Lung (tissue), 12 donors: Measurements from ENCODE around the gene HLCS. TPM values are rescaled to one million over a fixed set of nuclear protein-coding genes. Genes with fewer than 3 reads are reported as not detected.
A peak's percentile ranks its signal among the peaks of the same experiment; 100 is the strongest.

ENCODE experiments used
- ATAC-seq: fragments of 200-7000 bp; cut with Tn5 transposase; one replicate; pipeline ENCODE4 v1.9.1; 2020; ENCODE audit warnings: moderate number of reproducible peaks; ENCODE audit not compliant: insufficient read depth, low FRiP score
- DNase-seq, 3 donors: peaks; one replicate each; pipeline ENCODE4 v3.0.0-alpha.2; 2013 to 2017
- H3K27ac ChIP-seq, 2 donors: one replicate each; pipeline ENCODE4 v1.5.1; 2013; ENCODE audit warnings: mild to moderate bottlenecking in 2 of 2, moderate library complexity in 2 of 2, control low read depth in 1 of 2, inconsistent platforms in 1 of 2, low read depth in 1 of 2, low read length in 1 of 2
- H3K27me3 ChIP-seq, 3 donors: one replicate each; pipeline ENCODE4 v1.5.1; 2013; ENCODE audit warnings: low read length in 2 of 3; ENCODE audit not compliant: control insufficient read depth in 3 of 3, insufficient read depth in 3 of 3
- H3K36me3 ChIP-seq, 4 donors: one replicate each; pipeline ENCODE4 v1.5.1; 2013; ENCODE audit warnings: low read length in 4 of 4, mild to moderate bottlenecking in 1 of 4, moderate library complexity in 1 of 4; ENCODE audit not compliant: control insufficient read depth in 4 of 4, insufficient read depth in 4 of 4
- H3K4me1 ChIP-seq, 5 donors: one replicate each; pipeline ENCODE4 v1.5.1; 2013; ENCODE audit warnings: low read length in 5 of 5, mild to moderate bottlenecking in 2 of 5, moderate library complexity in 1 of 5; ENCODE audit not compliant: control insufficient read depth in 5 of 5, insufficient read depth in 5 of 5
- H3K4me3 ChIP-seq: one replicate; pipeline ENCODE4 v1.5.1; 2013; ENCODE audit warnings: mild to moderate bottlenecking, control low read depth, moderate library complexity
- H3K9ac ChIP-seq, 2 donors: one replicate each; pipeline ENCODE4 v1.5.1; 2013; ENCODE audit warnings: low read length in 2 of 2, control low read depth in 1 of 2; ENCODE audit not compliant: insufficient read depth in 1 of 2
- H3K9me3 ChIP-seq, 4 donors: one replicate each; pipeline ENCODE4 v1.5.1; 2013; ENCODE audit warnings: low read length in 3 of 4, mild to moderate bottlenecking in 1 of 4, moderate library complexity in 1 of 4; ENCODE audit not compliant: control insufficient read depth in 4 of 4, insufficient read depth in 3 of 4
- WGBS, 2 donors: extraction: QIAGEN DNeasy Blood & Tissue Kit; methylation state at CpG; one replicate each; pipeline ENCODE4 v1.1.7; 2013; 5-methylcytosine and 5-hydroxymethylcytosine counted together
- polyA plus RNA-seq, 2 donors: library from polyadenylated mRNA; stranded (reverse); fragments of 200-250 nt; gene quantifications; one replicate each; pipeline ENCODE4 v1.2.1, GENCODE V29; 2013
- total RNA-seq, 2 donors: library from RNA; depleted of rRNA in 1 of 2; stranded (reverse); fragments of >200 nt in 1 of 2; gene quantifications; one replicate each; pipeline ENCODE4 v1.2.1, GENCODE V29; 2014 to 2021
- TF ChIP-seq, protein P1 (sequence below): IDR thresholded peaks from 2 replicates; pipeline ENCODE4 v1.5.1; 2012; ENCODE audit warnings: mild to moderate bottlenecking; ENCODE audit errors: control extremely low read depth, extremely low read depth
- donor health status: control.
- donor health status: control.
- donor health status: Bipolar disorder and iron deficiency.
- donor health status: healthy.
- donor health status: DM: yes; HTN: yes; CAD: no.

Gene HLCS
- total and polyA plus RNA-seq, 4 donors = 5.0 to 28.8 (median 17.5) TPM

DNA sequence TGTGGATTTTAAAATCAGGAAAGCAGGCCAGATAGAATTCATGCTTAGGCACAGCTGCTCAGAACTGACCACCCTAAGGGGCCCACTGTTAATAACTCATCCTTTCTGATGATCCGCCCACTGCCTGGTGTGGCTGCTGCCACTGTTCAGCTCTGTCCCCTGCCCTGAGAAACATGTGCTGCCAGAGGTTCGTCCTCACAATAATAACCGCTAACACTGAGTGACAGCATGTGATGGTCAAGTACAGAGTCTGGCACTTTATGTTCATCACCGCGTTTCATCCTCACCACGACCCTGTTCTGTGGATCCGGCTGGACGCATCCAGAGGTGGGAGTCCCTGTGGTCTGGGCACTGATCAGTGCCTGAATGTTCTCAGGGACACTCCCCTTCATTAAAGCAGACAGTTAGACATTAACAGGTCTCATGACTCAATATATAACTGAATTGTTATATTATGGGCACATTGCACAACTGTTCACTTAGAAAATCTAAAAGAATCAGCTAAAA, 159.0 kb downstream of the HLCS start:
- DNase-seq = no peak
- Histone ChIP-seq H3K4me1 (peaks cover 0 to 4% (median 0%) of the 10 kb centered on the region in 5 donors), H3K9ac (no peak overlapping the region), H3K4me3 (no peak overlapping the region), H3K27ac (no peak overlapping the region), H3K27me3 (no peaks in the 10 kb centered on the region), H3K36me3 (no peaks in the 10 kb centered on the region), H3K9me3 (no peaks in the 10 kb centered on the region)
- WGBS, 2 donors = 97 to 98% methylated on average over 8 of the region's 8 CpGs
- TF ChIP-seq, protein P1, sequence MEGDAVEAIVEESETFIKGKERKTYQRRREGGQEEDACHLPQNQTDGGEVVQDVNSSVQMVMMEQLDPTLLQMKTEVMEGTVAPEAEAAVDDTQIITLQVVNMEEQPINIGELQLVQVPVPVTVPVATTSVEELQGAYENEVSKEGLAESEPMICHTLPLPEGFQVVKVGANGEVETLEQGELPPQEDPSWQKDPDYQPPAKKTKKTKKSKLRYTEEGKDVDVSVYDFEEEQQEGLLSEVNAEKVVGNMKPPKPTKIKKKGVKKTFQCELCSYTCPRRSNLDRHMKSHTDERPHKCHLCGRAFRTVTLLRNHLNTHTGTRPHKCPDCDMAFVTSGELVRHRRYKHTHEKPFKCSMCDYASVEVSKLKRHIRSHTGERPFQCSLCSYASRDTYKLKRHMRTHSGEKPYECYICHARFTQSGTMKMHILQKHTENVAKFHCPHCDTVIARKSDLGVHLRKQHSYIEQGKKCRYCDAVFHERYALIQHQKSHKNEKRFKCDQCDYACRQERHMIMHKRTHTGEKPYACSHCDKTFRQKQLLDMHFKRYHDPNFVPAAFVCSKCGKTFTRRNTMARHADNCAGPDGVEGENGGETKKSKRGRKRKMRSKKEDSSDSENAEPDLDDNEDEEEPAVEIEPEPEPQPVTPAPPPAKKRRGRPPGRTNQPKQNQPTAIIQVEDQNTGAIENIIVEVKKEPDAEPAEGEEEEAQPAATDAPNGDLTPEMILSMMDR = no peak
- no peak for ATAC-seq

DNA sequence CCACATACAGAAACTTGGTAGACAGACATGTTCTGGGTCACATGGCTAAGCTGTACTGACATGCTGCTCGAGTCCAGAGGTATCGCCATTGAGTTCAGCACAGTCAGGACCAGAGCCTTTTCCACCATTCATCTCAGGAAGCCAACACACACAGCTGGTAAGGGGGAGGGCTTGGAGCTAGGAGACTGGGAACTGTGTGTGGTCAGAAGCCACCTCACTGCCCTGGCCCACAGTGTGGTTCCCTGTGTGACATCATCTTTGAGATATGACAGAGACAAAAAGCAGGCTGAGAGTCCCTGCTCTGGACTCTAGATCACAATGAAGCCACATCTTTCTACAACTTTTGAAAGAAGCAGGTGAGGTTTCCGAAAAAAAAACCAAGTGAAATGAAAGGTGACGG, 160.4 kb downstream of the HLCS start:
- Histone ChIP-seq H3K9me3 (peaks cover 0 to 2% (median 0%) of the 10 kb centered on the region in 4 donors), H3K36me3 (peaks cover 0 to 3% (median 0%) of the 10 kb centered on the region in 4 donors), H3K4me1 (peaks cover 0 to 4% (median 0%) of the 10 kb centered on the region in 5 donors), H3K9ac (no peak overlapping the region), H3K27ac (no peak overlapping the region), H3K4me3 (peak overlapping the region; percentile 7), H3K27me3 (no peaks in the 10 kb centered on the region)
- TF ChIP-seq, protein P1 = no peak
- WGBS, 2 donors = 95 to 97% methylated on average over 4 of the region's 4 CpGs
- no peak for DNase-seq
- ATAC-seq = no peak

DNA sequence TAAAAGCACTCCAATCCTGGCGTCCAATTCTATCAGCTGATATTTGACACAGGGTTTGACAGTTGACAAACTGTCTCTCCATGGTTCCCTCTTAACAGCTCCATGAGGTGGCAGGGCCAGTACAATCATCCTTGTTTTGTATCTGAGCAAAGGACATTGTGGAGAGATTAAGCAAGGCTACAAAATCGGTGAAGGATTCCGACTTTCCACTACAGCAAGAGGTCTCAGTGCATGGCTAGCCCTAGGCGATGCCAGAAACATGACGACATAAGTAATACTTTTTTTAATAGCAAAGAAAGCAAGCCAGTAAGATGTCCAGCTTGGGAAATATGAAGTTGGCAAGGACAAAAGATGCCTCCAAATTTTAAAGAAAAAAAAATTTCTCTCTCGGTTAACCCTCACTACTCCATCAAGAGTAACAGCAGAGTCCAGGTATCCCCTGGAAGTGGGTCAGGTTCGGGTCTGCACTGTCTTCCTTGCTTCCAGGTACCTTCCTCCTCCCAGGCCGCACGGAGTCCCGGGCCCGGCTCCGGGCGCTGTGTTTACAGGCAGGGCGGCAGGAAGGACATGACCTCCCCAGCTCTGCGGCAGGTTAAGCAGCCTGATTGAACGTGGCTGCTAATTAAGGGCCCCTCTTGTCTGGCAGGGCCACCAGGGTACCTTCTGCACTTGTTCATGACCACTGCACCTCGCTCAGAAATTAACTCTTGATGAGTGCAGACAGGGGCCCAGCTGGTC, 161.4 kb downstream of the HLCS start:
- no peak for ATAC-seq
- Histone ChIP-seq H3K27me3 (no peaks in the 10 kb centered on the region), H3K9me3 (peaks cover 0 to 2% (median 0%) of the 10 kb centered on the region in 4 donors), H3K4me3 (no peak overlapping the region), H3K27ac (no peak overlapping the region), H3K36me3 (peaks cover 0 to 3% (median 0%) of the 10 kb centered on the region in 4 donors), H3K9ac (no peak overlapping the region), H3K4me1 (peaks cover 0 to 4% (median 0%) of the 10 kb centered on the region in 5 donors)
- 88 to 91% methylated on average over 17 of the region's 17 CpGs for WGBS, 2 donors
- peak in 2 of 3 donors; percentile 57 to 73 for DNase-seq
- TF ChIP-seq, protein P1 = no peak
